ENCODE results near the gene KLHL36. TPM values are rescaled to one million over a fixed set of nuclear protein-coding genes. Genes with fewer than 3 reads are reported as not detected.

The KLHL36 gene
- total RNA-seq, 1 experiment from 2014 or later, result 93.6 TPM

DNA sequence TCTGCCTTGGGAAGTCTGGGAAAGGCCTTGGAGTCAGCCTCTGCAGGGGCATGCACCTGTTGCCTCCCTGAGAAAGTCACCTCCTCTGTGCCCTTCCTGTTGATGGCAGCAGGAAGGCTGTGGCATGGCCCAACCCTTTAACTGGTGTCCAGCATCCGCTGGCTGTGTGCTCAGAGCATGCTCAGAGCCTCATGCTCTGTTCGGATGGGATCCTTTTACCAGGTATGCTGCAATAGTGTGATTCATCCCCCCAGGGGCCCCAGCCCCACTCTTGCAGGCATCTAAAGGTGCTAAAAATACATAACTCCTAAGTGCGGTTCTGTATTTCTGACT, 24.9 kb downstream of the KLHL36 start:
- CTCF ChIA-PET, result interaction anchor here (0.7 to 1.6 kb wide), 2 partner anchors 24 to 65 kb away, joined by 3 to 14 read pairs; no protein-coding TSS in a partner anchor
- H3K9me3 Mint-ChIP-seq (ENCODE audit: low read depth, unreplicated experiment), result no peaks in the 10 kb centered on the region
- H3K27ac Mint-ChIP-seq (ENCODE audit: unreplicated experiment), result no peak overlapping the region
- no peaks in the 10 kb centered on the region for H3K36me3 Mint-ChIP-seq (ENCODE audit: insufficient read depth, unreplicated experiment)
- H3K4me3 Mint-ChIP-seq (ENCODE audit: low read depth, unreplicated experiment), result no peak overlapping the region
- H3K27me3 Mint-ChIP-seq (ENCODE audit: unreplicated experiment), result peaks cover 23% of the 10 kb centered on the region
- no TSS peak for BruUV-seq (replicated peaks)
- no peaks in the 10 kb centered on the region for H3K4me1 Mint-ChIP-seq (ENCODE audit: low read depth, unreplicated experiment)
- DNase-seq, result no peak
- TF ChIP-seq, protein P1, sequence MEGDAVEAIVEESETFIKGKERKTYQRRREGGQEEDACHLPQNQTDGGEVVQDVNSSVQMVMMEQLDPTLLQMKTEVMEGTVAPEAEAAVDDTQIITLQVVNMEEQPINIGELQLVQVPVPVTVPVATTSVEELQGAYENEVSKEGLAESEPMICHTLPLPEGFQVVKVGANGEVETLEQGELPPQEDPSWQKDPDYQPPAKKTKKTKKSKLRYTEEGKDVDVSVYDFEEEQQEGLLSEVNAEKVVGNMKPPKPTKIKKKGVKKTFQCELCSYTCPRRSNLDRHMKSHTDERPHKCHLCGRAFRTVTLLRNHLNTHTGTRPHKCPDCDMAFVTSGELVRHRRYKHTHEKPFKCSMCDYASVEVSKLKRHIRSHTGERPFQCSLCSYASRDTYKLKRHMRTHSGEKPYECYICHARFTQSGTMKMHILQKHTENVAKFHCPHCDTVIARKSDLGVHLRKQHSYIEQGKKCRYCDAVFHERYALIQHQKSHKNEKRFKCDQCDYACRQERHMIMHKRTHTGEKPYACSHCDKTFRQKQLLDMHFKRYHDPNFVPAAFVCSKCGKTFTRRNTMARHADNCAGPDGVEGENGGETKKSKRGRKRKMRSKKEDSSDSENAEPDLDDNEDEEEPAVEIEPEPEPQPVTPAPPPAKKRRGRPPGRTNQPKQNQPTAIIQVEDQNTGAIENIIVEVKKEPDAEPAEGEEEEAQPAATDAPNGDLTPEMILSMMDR (IDR thresholded peaks at IDR 0.05; ENCODE audit: unreplicated experiment), result no peak
- intact Hi-C loops (cut with micrococcal nuclease; ENCODE audit: unreplicated experiment), result loop anchor here (2.0 kb wide), 1 partner anchor 54 kb away; no protein-coding TSS in a partner anchor

GRCh38 chr16:84673561-84673960, 25.2 kb downstream of the KLHL36 start:
- H3K4me1 Mint-ChIP-seq (ENCODE audit: low read depth, unreplicated experiment), result no peaks in the 10 kb centered on the region
- H3K4me3 Mint-ChIP-seq (ENCODE audit: low read depth, unreplicated experiment), result no peak overlapping the region
- H3K9me3 Mint-ChIP-seq (ENCODE audit: low read depth, unreplicated experiment), result no peaks in the 10 kb centered on the region
- no peak for DNase-seq
- H3K27ac Mint-ChIP-seq (ENCODE audit: unreplicated experiment), result no peak overlapping the region
- CTCF ChIA-PET, result interaction anchor here (1.4 to 1.6 kb wide), 2 partner anchors 65 kb away, joined by 3 to 14 read pairs; no protein-coding TSS in a partner anchor
- intact Hi-C loops (cut with micrococcal nuclease; ENCODE audit: unreplicated experiment), result loop anchor here (2.0 kb wide), 1 partner anchor 53 kb away; no protein-coding TSS in a partner anchor
- peaks cover 27% of the 10 kb centered on the region for H3K27me3 Mint-ChIP-seq (ENCODE audit: unreplicated experiment)
- TF ChIP-seq, protein P1 (IDR thresholded peaks at IDR 0.05; ENCODE audit: unreplicated experiment), result no peak
- H3K36me3 Mint-ChIP-seq (ENCODE audit: insufficient read depth, unreplicated experiment), result no peaks in the 10 kb centered on the region
- BruUV-seq (replicated peaks), result no TSS peak

- H3K4me1 Mint-ChIP-seq (ENCODE audit: low read depth, unreplicated experiment), result no peaks in the 10 kb centered on the region
- no peak for DNase-seq
- intact Hi-C loops (cut with micrococcal nuclease; ENCODE audit: unreplicated experiment), result no loop called here
- H3K9me3 Mint-ChIP-seq (ENCODE audit: low read depth, unreplicated experiment), result no peaks in the 10 kb centered on the region
- H3K4me3 Mint-ChIP-seq (ENCODE audit: low read depth, unreplicated experiment), result no peak overlapping the region
- no peak overlapping the region for H3K27ac Mint-ChIP-seq (ENCODE audit: unreplicated experiment)
- TF ChIP-seq, protein P1 (IDR thresholded peaks at IDR 0.05; ENCODE audit: unreplicated experiment), result no peak
- peaks cover 34% of the 10 kb centered on the region for H3K27me3 Mint-ChIP-seq (ENCODE audit: unreplicated experiment)
- no peaks in the 10 kb centered on the region for H3K36me3 Mint-ChIP-seq (ENCODE audit: insufficient read depth, unreplicated experiment)
- CTCF ChIA-PET, result interaction anchor here (1.4 kb wide), 1 partner anchor 16 kb away, joined by 3 read pairs; no protein-coding TSS in a partner anchor
- BruUV-seq (replicated peaks), result no TSS peak
These were observed 27.1 kb downstream of the KLHL36 start for GRCh38 chr16:84675423-84675822.

DNA sequence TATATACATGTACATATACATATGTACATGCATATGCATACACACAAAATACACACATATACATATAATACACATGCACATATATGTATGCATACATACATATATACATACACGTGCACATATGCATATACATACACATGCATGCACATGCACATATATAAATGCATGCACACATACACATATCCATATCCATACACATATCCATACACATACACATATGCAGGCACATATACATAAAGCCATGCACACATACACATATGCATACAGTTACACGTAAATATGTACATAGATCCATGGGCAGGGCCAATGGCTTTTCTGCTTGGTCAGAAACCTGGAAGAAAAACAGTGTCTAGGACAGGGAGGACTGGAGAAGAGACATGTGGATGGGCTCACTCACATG, 27.6 kb downstream of the KLHL36 start:
- no peak for DNase-seq
- no peak overlapping the region for H3K4me3 Mint-ChIP-seq (ENCODE audit: low read depth, unreplicated experiment)
- CTCF ChIA-PET, result interaction anchor here (0.6 kb wide), 1 partner anchor 1596 kb away, joined by 5 read pairs; no protein-coding TSS in a partner anchor
- BruUV-seq (replicated peaks), result no TSS peak
- H3K27ac Mint-ChIP-seq (ENCODE audit: unreplicated experiment), result no peak overlapping the region
- H3K36me3 Mint-ChIP-seq (ENCODE audit: insufficient read depth, unreplicated experiment), result no peaks in the 10 kb centered on the region
- intact Hi-C loops (cut with micrococcal nuclease; ENCODE audit: unreplicated experiment), result no loop called here
- H3K4me1 Mint-ChIP-seq (ENCODE audit: low read depth, unreplicated experiment), result no peaks in the 10 kb centered on the region
- peaks cover 39% of the 10 kb centered on the region for H3K27me3 Mint-ChIP-seq (ENCODE audit: unreplicated experiment)
- H3K9me3 Mint-ChIP-seq (ENCODE audit: low read depth, unreplicated experiment), result no peaks in the 10 kb centered on the region
- TF ChIP-seq, protein P1 (IDR thresholded peaks at IDR 0.05; ENCODE audit: unreplicated experiment), result no peak

All from Calu3 (cell line).